ENCODE results near the gene PLPP3. TPM values are rescaled to one million over a fixed set of nuclear protein-coding genes. Genes with fewer than 3 reads are reported as not detected.
A peak's percentile ranks its signal among the peaks of the same experiment; 100 is the strongest.

PLPP3 gene
- total and polyA plus RNA-seq, 2 of the 8 experiments (the other 6 are each of a cell fraction or from before 2014, with no cell fraction given): 33.2 to 42.0 TPM

DNA sequence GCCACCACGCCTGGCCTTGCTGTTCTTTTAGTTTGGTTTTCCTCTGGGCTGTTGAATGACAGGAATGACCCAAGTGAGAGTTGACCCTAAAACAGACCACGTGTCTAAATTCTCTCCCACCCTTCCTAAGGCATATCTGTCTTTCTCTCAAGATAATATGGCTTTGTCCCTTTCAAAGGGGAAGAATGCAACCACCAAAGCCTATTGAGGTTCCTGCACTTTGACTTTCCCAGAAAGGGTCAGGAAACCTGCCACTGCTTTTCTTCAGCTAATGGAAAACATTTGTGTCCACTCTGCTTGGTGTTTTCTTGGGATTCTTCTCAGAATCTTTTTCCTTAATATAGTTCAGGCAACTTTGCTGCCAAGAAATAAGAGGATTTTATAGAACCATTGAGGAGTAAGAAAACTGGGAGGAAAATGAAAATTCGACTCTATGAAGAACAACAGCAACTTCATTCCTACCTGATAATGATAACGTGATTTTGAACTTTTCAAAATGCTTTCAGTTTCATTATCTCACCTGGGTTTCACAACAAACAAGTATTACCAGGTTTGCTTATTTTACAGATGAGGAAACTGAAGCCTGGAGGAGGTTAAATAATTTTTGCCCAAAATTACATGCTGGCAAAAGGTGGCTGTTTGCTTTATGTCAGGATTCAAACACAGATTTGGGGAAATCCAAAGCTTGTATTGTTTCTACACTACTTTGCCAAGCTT is 6.9 kb downstream of the PLPP3 start:
- Histone ChIP-seq H3K56ac (replicated peaks; ENCODE audit: insufficient read length, low read depth, low read length) (no peak overlapping the region), H2AK5ac (ENCODE audit: low read depth, low read length) (no peak overlapping the region), H3K4me2 (ENCODE audit: insufficient read depth in 1 of 2, low read depth in 2 of 2, low read length in 2 of 2) (peak overlapping the region in 1 of 2 experiments; percentile 62; a peak in 1 of 4 replicates), H2BK120ac (replicated peaks; ENCODE audit: low read depth, low read length) (no peak overlapping the region), H3K27ac (ENCODE audit: low read depth, low read length) (no peak overlapping the region), H3K4ac (replicated peaks; ENCODE audit: insufficient read length, low read depth, low read length) (no peak overlapping the region), H3K23me2 (ENCODE audit: low read depth, low read length) (peaks cover 4% of the 10 kb centered on the region), H3K18ac (ENCODE audit: extremely low read depth, low read length) (no peak overlapping the region), H4K5ac (ENCODE audit: insufficient read length, low read depth, low read length) (no peak overlapping the region), H4K91ac (replicated peaks; ENCODE audit: insufficient read length, low read length) (no peak overlapping the region), H3K79me2 (ENCODE audit: control insufficient read depth in 1 of 2, insufficient read depth in 2 of 2, low read length in 2 of 2) (peaks cover 60 to 99% of the 10 kb centered on the region in 2 experiments), H3K9ac (replicated peaks in 1 of 4; ENCODE audit: extremely low read depth in 1 of 4, low read depth in 3 of 4, low read length in 3 of 4) (no peak overlapping the region), H3K4me1 (replicated peaks in 1 of 4; ENCODE audit: control insufficient read depth in 3 of 4, insufficient read depth in 4 of 4, low read length in 3 of 4) (peaks cover 5 to 24% (median 19%) of the 10 kb centered on the region in 4 experiments; a peak in 6 of 7 replicates), H3K4me3 (ENCODE audit: extremely low read depth in 1 of 4, insufficient read depth in 2 of 4, low read depth in 3 of 4, low read length in 4 of 4) (no peak overlapping the region), H2BK20ac (ENCODE audit: low read length) (no peak overlapping the region), H3K23ac (ENCODE audit: insufficient read length) (no peak overlapping the region), H3K79me1 (ENCODE audit: low read depth, low read length) (0 out of 2 replicates have a peak, but pooled peaks cover 3% of the 10 kb centered on the region), H3K27me3 (replicated peaks in 1 of 4; ENCODE audit: control insufficient read depth in 3 of 4, extremely low read depth in 1 of 4, insufficient read depth in 3 of 4, low read length in 3 of 4) (no peaks in the 10 kb centered on the region), H3K9me3 (ENCODE audit: insufficient read depth in 2 of 2, low read depth in 1 of 2, low read length in 1 of 2) (no peaks in the 10 kb centered on the region), H4K8ac (ENCODE audit: extremely low read depth, insufficient read depth, low read length) (no peak overlapping the region), H2AFZ (ENCODE audit: low read length) (no peak overlapping the region), H2BK15ac (ENCODE audit: low read length) (no peak overlapping the region), H3K14ac (ENCODE audit: insufficient read length) (no peak overlapping the region), H2BK12ac (ENCODE audit: low read depth, low read length) (no peak overlapping the region), H3K36me3 (ENCODE audit: control insufficient read depth in 2 of 4, insufficient read depth in 4 of 4, low read length in 3 of 4) (peaks cover 0 to 6% (median 0%) of the 10 kb centered on the region in 4 experiments; a peak in 1 of 8 replicates), H4K20me1 (replicated peaks in 1 of 2; ENCODE audit: control insufficient read depth in 1 of 2, insufficient read depth in 2 of 2, low read length in 2 of 2) (peaks cover 6 to 13% of the 10 kb centered on the region in 2 experiments), H2BK5ac (ENCODE audit: low read depth, low read length) (no peak overlapping the region)
- DNase-seq (ENCODE audit: low read depth in 1 of 2, low spot score in 2 of 2) (no peak), FAIRE-seq (no peak)
- CTCF ChIA-PET (ENCODE audit: partially characterized antibody): interaction anchor here (1.0 to 1.8 kb wide), 2 partner anchors 12 to 101 kb away, joined by 3 to 9 read pairs; no protein-coding TSS in a partner anchor
- WGBS, 2 experiments (ENCODE audit: extremely low coverage in 1 of 2, insufficient coverage in 1 of 2, insufficient read length in 1 of 2, insufficient replicate concordance in 2 of 2, low coverage in 1 of 2, low lambda C conversion rate in 2 of 2, missing lambda C conversion rate in 1 of 2): 78% methylated on average over 4 of the region's 4 CpGs; no CpG with 5 or more reads in 1 of the 2 experiments
- TF ChIP-seq RFX5 (IDR thresholded peaks at IDR 0.05; ENCODE audit: borderline replicate concordance, low read depth, low read length): no peak
- no peak for TF ChIP-seq CTBP2 (IDR thresholded peaks at IDR 0.05; ENCODE audit: borderline replicate concordance, insufficient read depth, insufficient read length, low read length)
- TF ChIP-seq POLR2A (IDR thresholded peaks at IDR 0.05; ENCODE audit: control extremely low read depth in 1 of 2, low read depth in 2 of 2, low read length in 2 of 2): no peak
- TF ChIP-seq RBBP5 (IDR thresholded peaks at IDR 0.05; ENCODE audit: borderline replicate concordance, low read depth, low read length): no peak
- no peak for TF ChIP-seq ZNF274 (IDR thresholded peaks at IDR 0.05; ENCODE audit: borderline replicate concordance, extremely low read depth, low read length)
- POLR2A ChIA-PET (ENCODE audit: partially characterized antibody): interaction anchor here (2.2 to 3.3 kb wide), 2 partner anchors 8 kb away, joined by 5 to 18 read pairs; no protein-coding TSS in a partner anchor

Data from H1 (cell line).